ENCODE measurements around the gene MYO5A. TPM values are rescaled to one million over a fixed set of nuclear protein-coding genes. Genes with fewer than 3 reads are reported as not detected.
A peak's percentile ranks its signal among the peaks of the same experiment; 100 is the strongest.
"Not testable (repeated sequence)": the region's sequence is repeated elsewhere in the genome, so short reads cannot be mapped to it uniquely, and the experiment has no call there.

Gene MYO5A
- total RNA-seq, 1 donor from 2014 or later, result 7.4 TPM

DNA sequence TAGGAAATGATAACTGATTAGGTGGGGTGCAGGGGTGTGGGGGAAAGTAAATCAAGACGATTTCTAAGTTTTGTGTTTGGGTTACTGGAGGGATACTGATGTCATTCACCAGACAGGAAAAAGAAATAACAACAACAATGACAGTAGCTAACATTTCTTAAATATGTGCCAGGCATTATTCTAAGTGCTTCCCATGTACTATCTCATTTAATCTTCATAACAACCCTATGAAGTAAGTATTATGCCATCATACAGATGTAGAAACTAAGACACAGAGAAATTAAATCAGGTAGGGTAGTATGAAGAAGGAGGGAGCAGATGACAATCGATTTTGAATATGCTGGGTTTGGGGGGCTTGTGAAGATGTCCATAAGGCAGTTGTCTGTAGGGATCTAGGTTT, 13.3 kb downstream of the MYO5A start:
- DNase-seq (no peak), ATAC-seq (ENCODE audit: poor library complexity) (no peak)
- intact Hi-C loops (cut with DNase I), result no loop called here

GRCh38 chr15:52514482-52514881, 14.2 kb downstream of the MYO5A start:
- intact Hi-C loops (cut with DNase I), result no loop called here
- ATAC-seq (ENCODE audit: poor library complexity) (no peak), DNase-seq (no peak)

GRCh38 chr15:52512869-52513268, 15.8 kb downstream of the MYO5A start:
- DNase-seq; ATAC-seq (ENCODE audit: poor library complexity); intact Hi-C loops (cut with DNase I): not testable (repeated sequence)

DNA sequence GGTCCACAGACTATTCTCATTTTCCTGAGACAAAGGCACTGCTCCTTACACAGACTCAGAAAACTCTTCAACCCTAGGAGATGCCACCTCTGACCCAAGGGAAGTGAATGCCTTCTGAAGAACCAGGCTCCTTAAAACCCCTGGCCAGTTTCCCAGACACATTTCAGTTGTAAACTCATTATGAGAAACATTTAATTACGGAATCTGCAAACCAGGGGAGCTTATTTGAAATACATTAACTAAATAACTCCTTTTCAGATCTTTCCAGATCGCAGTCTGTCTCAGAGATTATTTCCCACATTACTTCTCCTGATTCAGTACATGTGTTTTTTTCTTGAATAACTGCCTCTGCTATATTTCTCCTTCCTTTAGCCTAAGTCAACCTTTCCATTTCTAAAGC, 17.6 kb downstream of the MYO5A start:
- no peak for ATAC-seq (ENCODE audit: poor library complexity)
- intact Hi-C loops (cut with DNase I), result no loop called here

DNA sequence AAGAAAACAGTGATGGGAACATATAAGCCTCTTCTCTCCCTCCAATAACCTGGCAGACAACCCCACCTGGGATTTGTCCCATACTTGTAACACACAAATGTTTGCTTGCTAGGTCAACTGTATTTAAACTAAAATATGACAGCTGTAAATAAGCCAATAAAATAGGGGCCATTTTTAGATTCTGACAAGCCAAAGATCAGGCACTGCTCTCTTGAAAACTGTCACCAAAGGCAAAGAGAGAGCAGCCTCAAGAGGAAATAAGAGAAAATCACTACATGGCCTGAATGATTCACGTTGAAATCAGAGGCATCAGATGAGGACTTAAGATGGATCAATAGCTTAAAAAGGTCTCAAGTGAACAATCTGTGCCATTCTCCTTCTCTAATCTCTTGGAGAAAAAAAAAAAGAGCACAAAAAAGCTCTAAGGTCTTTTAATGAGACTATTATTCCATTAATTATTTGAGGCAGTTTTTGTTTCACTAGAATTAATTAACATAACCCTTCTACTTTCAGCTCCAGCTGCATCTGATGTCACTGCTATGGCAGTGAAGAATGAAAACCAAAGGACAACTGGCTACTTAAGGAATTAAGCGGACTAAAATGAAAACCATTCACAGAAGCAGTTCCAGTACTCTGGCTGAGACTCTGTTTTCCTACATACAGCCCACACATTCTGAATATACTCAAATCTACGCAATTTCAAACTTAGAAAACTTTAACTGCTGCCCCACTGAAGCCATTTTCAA, 19.0 kb downstream of the MYO5A start:
- no peak for DNase-seq
- no peak for ATAC-seq (ENCODE audit: poor library complexity)
- intact Hi-C loops (cut with DNase I), result no loop called here

More for the DNA sequence above, 17.6 kb downstream of the MYO5A start:
- no peak for DNase-seq

GRCh38 chr15:52506549-52506948, 22.1 kb downstream of the MYO5A start:
- ATAC-seq (ENCODE audit: poor library complexity) (no peak), DNase-seq (no peak)
- intact Hi-C loops (cut with DNase I), result no loop called here

DNA sequence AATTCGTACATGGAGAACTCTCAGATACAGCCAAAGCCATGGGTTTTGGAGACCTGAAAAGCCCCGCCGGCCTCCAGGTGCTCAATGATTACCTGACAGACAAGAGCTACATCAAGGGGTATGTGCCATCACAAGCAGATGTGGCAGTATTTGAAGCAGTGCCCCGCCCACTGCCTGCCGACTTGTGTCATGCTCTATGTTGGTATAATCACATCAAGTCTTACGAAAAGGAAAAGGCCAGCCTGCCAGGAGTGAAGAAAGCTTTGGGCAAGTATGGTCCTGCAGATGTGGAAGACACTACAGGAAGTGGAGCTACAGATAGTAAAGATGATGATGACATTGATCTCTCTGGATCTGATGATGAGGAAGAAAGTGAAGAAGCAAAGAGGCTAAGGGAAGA, 23.5 kb downstream of the MYO5A start:
- ATAC-seq (ENCODE audit: poor library complexity) (no peak), DNase-seq (peak; percentile 55)
- intact Hi-C loops (cut with DNase I), result no loop called here

DNA sequence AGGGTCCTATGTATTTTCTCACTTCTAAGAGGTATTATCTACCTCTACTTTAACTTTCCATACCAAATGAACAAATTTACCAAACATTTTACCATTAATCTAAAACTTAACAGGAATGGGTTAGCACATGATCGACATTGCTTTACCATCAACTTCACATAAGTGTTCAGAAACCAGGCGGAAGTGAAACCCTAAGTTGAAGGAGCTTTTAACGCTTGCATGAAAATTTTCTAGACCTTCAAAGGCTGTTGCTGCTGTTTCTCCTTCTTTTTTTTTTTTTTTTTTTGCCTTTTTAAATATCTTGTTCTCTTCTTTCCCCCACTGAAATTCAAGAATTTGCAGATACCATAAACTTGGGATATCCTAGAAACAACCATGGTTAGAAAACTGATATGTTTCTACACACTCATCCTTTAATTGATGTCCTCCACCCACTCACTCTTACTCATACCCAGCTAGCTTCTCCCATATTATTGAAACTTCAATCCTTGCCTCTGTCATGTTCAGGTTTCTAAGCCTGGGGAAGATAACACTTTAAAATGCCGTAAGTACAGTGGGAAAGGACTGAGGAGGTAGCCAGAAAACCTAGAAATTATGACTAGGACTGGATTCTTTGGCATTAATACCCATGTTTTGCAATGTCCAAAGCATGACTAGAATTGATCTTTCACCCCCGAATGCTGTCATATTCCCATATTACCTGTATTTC, 24.7 kb downstream of the MYO5A start:
- intact Hi-C loops (cut with DNase I), result no loop called here
- no peak for ATAC-seq (ENCODE audit: poor library complexity)
- no peak for DNase-seq

DNA sequence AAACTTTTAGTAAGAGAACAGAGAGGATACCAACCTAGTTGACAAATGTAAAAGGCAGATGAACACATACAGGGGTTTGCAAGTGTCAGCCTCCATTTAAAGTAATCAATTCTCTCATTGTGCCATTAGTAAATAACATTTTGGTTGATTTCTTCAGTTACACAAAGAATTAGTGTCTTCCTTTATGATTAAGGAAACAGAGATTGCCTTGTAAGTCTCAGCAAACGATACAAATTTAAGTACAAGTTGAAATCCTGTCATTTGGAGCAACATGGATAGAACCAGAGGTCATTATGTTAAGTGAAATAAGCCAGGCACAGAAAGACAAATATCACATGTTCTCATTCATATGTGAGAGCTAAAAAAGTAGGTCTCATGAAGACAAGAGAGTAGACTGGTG, 26.1 kb downstream of the MYO5A start:
- no peak for ATAC-seq (ENCODE audit: poor library complexity)
- intact Hi-C loops (cut with DNase I), result no loop called here
- no peak for DNase-seq

DNA sequence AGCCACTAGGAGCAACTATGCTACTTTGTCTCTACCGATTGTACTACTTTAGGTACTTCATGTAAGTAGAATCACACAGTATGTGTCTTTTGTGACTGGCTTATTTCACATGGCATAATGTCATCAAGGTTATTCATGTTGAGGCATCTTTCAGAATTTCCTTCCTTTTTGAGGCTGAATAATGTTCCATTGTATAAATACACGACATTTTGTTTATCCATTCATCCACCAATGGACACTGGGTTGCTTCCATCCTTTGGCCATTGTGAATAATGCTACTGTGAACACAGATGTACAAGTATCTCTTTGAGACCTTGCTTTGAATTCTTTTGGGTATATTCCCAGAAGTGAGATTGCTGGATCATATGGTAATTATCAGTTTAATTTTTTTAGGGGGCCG, 29.2 kb downstream of the MYO5A start:
- intact Hi-C loops (cut with DNase I), result no loop called here
- DNase-seq (no peak), ATAC-seq (ENCODE audit: poor library complexity) (no peak)

DNA sequence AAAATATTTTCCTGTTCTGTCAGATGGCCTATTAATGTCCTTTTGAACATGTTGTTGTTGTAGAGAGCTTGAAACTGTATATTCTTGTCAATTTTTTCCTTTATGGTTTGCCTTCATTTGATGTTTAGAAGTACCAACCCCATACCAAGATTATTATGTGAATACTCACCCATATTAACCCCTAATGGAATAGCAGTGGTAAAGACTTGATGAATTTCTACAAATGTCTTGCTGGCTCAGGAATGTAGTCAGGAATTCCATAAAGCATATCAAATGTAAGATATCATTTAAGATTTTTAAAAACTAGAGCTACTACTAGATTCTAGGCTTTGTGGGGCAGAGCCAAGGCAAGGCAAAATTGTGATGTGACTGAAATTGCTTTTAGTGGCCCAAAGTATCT, 30.0 kb downstream of the MYO5A start:
- intact Hi-C loops (cut with DNase I), result no loop called here
- DNase-seq (no peak), ATAC-seq (ENCODE audit: poor library complexity) (no peak)

DNA sequence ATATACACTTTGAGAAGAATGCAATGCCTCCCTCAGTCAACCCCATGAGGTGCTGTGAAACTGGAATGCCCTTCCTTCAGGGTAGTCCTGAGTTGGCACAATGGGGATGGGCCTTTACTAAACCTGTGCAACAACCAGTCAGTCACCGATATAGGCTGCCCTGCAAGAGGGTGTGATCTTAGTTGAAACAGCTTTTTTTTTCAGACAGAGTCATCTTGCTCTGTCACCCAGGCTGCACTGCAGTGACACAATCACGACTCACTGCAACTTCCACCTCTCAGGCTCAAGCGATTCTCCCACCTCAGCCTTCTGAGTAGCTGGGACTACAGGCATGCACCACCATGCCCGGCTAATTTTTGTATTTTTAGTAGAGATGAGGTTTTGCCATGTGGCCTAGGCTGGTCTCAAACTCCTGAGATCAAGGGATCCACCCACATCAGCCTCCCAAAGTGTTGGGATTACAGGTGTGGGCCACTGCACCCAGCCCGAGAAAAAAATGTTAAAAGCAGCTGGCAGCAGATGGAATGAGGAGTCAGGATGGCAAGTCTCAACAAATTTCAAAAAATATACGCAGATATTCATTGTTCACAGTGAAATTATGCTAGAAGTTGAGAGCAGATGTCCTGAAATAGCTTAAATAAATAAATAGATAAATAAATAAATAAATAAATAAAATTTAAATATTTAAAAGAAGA, 31.8 kb downstream of the MYO5A start:
- ATAC-seq (ENCODE audit: poor library complexity) (peak; percentile 20), DNase-seq (no peak)
- intact Hi-C loops (cut with DNase I), result no loop called here

- ATAC-seq (ENCODE audit: poor library complexity) (no peak), DNase-seq (no peak)
- intact Hi-C loops (cut with DNase I), result no loop called here
These were observed 32.5 kb downstream of the MYO5A start for GRCh38 chr15:52496175-52496574.

GRCh38 chr15:52495125-52495524, 33.6 kb downstream of the MYO5A start:
- ATAC-seq (ENCODE audit: poor library complexity), result no peak
- intact Hi-C loops (cut with DNase I), result no loop called here
- no peak for DNase-seq

GRCh38 chr15:52493968-52494367, 34.7 kb downstream of the MYO5A start:
- no peak for ATAC-seq (ENCODE audit: poor library complexity)
- intact Hi-C loops (cut with DNase I), result no loop called here
- DNase-seq, result no peak

DNA sequence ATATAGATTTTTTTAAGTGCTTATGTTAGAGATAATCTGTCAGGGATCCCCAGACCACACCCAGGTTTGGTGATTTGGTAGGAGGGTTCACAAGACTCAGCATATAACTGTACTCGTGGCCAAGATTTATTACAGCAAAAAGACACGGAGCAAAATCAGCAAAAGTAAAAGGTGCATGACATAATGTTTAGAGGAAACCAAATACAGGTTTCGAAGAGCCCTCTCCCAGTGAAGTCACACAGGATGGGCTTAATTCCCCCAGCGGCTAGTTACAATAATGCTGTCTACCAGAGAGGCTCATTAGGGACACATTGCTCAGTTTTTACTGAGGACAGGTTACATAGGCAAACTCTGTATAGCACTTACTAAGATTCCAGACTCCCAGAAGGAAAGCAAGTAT, 36.5 kb downstream of the MYO5A start:
- intact Hi-C loops (cut with DNase I), result no loop called here
- ATAC-seq (ENCODE audit: poor library complexity) (no peak), DNase-seq (no peak)

DNA sequence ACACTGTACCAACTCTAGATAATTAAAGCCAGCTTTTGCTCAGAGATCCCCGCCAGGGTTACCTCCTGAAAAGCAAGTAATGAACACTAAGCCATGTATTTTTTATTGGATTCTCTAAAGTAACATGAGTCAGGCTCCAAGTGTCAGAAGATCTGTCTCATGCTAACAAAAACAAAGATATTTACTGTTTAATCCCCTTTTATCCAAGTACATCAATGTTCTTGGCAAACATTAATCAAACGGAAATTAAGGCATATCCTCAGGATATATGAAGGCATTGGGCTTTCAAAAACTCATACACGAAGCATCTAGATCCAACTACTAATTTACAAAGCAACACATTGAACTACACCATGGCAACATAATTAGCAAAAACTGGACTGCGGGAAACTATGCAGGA, 37.2 kb downstream of the MYO5A start:
- ATAC-seq (ENCODE audit: poor library complexity) (no peak), DNase-seq (no peak)
- intact Hi-C loops (cut with DNase I), result no loop called here

GRCh38 chr15:52489430-52489829, 39.2 kb downstream of the MYO5A start:
- ATAC-seq (ENCODE audit: poor library complexity); intact Hi-C loops (cut with DNase I); DNase-seq: not testable (repeated sequence)

DNA sequence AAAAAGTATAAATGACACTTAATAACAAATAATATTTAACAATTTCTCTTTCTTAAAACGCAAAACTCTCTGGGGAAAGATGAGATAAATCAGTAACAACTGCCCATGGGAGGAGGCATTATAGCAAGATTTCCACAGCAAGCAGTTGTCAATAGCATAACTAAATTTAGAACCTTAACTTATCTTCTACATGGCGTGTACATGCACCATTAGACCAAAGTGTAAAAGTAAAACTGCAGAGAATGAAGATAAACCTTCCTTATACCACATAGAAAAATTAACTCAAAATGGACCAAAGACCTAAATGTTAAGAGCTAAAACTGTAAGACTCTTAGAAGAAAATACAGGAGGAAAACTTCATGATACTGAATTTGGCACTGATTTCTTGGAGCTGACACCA, 39.9 kb downstream of the MYO5A start:
- intact Hi-C loops (cut with DNase I), result no loop called here
- ATAC-seq (ENCODE audit: poor library complexity) (peak; percentile 44), DNase-seq (no peak)
